ENCODE data around the gene TRAPPC1.

The TRAPPC1 gene

DNA sequence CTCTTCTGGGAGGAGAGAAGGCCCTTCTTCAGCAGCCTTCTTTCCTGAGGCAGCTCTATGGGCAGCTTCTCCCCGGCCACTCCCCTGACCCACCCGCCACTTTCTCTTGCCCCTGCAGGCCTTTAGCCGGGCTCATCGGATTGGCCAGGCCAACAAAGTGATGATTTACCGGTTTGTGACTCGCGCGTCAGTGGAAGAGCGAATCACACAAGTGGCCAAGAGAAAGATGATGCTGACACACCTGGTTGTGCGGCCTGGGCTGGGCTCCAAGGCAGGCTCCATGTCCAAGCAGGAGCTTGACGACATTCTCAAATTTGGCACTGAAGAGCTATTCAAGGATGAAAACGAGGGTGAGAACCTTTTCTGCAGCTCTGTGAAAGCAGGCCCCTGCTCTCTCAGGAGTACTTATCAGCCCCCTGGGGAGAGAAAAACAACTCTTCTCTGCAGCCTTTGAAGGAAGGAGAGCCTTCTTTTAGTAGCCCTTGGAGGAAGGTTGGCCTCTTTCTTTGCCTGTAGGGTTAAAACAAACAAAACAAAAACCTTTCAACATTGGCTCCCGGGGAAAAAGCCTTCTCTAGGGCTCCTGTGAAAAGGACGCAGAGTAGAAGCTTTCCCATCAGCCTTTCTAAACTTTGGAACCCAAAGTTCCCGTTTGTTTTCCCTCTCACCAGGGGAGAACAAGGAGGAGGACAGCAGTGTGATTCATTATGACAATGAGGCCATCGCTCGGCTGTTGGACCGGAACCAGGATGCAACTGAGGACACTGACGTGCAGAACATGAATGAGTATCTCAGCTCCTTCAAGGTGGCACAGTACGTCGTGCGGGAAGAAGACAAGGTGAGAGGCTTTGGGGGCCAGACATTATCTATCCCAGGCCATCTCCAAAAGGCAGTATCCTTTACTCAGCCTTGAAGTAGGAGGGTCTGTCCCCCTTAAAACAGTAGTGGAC lies 28.3 kb downstream of the TRAPPC1 start:
- DNase-seq (ENCODE audit: low read depth, low spot score), result no peak

DNA sequence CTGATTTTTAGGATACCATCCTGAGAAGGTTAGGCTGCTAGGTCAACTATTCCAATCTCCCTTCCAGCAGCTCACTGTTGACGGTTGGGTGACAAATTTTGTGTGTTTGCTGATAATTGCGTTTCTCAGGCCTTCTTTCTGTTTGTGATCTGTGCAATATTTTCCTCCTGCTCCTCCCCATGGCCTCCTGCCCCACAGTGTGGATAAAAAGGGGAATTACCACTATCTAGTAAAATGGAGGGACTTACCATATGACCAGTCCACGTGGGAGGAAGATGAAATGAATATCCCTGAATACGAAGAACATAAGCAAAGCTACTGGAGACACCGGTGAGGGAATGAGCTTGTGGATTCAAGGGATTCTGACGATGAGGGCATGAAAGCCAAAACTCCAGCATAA lies 34.0 kb downstream of the TRAPPC1 start:
- DNase-seq (ENCODE audit: low read depth, low spot score), result no peak

DNA sequence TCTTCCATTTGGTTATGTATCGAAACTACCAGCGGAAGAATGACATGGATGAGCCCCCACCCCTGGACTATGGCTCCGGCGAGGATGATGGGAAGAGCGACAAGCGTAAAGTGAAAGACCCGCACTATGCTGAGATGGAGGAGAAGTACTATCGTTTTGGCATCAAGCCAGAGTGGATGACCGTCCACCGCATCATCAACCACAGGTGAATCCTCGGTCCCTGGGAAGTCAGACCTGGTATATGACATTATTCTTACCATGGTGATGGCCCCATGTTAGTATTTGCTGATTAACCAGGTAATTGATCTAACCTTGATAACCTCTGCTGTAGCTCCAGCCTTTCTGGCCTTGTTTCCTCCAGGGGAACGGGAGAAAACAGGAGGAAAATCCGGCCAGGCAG lies 34.7 kb downstream of the TRAPPC1 start:
- DNase-seq (ENCODE audit: low read depth, low spot score), result no peak

DNA sequence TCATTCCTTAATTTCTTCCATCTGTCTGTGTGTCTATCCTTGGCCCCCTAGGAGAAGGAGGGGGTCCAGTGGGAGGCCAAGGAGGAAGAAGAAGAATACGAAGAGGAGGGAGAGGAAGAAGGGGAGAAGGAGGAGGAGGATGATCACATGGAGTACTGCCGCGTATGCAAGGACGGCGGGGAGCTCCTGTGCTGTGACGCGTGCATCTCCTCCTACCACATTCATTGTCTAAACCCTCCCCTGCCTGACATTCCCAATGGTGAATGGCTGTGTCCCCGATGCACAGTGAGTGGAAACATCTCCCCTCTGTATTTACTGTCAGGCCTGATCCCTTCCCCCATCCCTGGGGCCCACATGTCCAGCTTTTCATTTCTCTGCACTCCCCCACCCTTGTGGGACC lies 36.9 kb downstream of the TRAPPC1 start:
- no peak for DNase-seq (ENCODE audit: low read depth, low spot score)

DNA sequence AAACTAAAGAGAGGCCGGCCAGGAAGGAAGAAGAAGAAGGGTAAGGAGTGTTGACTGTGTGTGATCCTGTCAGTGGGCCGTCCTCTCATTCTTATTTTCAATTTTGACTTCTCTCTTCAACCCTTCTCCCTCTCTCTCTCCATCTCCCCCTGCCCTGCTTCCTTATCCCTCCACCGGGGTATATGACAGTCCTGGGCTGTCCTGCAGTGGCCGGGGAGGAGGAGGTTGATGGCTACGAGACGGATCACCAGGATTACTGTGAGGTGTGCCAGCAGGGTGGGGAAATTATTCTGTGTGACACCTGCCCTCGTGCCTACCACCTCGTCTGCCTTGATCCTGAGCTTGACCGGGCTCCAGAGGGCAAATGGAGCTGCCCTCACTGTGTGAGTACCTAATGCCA lies 37.5 kb downstream of the TRAPPC1 start:
- no peak for DNase-seq (ENCODE audit: low read depth, low spot score)

DNA sequence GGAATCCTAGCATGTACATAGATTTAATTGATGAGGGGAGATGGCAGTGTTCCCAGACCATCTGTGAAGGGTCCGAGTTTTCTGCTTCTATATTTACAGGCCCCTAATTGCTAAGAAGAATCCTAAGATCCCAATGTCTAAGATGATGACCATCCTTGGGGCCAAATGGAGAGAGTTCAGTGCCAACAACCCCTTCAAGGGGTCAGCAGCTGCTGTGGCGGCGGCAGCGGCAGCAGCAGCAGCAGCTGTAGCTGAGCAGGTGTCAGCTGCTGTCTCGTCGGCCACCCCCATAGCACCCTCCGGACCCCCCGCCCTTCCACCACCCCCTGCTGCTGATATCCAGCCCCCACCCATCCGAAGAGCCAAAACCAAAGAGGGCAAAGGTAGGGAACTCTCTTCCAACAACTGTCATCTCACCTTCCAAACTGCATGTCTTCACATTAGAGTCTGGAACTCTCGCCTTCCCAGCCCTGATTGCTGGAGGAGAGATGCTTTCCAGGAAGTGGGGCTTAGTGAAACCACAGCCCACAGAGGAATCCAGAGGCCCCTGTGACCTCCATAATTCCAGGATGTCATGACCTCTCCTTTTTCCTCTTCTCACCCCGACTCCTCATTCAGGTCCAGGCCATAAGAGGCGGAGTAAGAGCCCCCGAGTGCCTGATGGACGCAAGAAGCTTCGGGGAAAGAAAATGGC lies 38.4 kb downstream of the TRAPPC1 start:
- DNase-seq (ENCODE audit: low read depth, low spot score), result no peak

DNA sequence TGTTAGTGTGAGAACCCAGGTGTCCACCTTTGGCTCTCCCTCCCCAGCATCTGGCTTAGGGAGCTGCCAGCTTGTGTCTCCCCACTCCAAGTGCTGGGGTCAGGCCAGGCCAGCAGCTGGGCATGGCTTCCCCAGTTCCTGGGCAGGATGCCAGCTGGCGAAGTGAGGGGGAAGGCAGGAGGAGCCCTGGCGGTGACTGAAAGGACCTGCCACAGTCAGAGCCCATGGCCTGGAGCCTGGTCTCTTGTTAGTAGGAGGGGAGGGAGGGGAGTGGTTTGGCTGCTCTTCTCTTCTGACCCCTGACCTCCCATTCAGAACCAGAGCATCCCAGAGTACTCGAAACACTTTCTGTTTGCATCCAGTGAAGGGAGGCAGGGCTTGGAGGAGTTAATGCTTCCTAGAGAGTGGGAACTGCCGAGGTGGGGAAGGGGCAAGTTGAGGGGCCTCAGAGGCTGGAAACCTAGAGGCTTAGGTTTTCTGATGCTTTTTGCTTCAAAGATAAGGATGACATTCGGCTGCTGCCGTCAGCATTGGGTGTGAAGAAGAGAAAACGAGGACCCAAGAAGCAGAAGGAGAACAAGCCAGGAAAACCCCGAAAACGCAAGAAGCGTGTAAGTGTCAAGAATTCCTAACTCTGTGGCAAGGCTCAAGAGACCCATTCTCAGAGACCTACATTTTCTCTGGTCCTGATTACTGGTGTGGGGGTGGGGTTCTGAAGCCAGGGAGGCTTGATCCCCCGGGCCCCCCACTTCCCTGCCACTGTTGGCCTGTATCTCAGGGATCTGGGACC lies 42.4 kb downstream of the TRAPPC1 start:
- DNase-seq (ENCODE audit: low read depth, low spot score), result no peak

DNA sequence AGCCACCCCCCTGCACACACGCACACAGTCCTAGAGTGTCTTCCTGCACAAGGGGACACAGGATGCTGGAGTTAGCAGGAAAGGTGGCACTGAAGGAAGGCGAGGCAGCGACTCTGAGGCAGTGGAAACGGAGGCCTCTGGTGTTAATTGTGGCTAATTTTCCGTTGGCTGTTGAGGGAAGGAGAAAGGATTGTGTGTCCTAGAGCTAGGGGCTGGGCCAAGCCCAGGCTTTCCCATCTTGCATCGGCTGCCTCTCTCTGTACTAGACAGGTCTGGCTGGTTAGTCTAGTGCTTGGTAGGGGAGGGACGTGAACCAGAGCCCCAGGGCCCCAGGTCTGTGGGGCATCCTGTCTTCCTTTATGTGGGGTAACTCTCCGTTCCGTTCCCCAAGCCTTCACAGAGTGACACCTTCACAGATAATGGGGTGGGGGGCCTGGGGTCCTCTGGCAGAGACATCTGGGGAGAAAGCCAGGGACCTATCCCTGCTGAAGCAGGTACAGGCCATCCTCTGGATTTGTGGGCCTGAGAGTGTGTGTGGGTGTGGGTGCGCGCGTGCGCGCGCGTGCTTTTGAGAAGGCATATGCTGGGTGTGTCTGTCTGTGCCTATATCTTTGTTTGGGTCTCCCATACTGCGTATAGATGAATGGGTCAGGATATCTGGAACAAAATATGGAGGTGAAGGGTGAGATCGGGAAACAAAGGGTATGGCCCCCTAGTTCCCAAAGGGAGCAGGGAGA lies 43.4 kb downstream of the TRAPPC1 start, which contains the start of gene CHD3:
Gene CHD3, plus strand, starts transcription at position 606 of the 737 bp plus-strand sequence. CDS start 212 bp downstream, outside the sequence.
- DNase-seq (ENCODE audit: low read depth, low spot score), result no peak

DNA sequence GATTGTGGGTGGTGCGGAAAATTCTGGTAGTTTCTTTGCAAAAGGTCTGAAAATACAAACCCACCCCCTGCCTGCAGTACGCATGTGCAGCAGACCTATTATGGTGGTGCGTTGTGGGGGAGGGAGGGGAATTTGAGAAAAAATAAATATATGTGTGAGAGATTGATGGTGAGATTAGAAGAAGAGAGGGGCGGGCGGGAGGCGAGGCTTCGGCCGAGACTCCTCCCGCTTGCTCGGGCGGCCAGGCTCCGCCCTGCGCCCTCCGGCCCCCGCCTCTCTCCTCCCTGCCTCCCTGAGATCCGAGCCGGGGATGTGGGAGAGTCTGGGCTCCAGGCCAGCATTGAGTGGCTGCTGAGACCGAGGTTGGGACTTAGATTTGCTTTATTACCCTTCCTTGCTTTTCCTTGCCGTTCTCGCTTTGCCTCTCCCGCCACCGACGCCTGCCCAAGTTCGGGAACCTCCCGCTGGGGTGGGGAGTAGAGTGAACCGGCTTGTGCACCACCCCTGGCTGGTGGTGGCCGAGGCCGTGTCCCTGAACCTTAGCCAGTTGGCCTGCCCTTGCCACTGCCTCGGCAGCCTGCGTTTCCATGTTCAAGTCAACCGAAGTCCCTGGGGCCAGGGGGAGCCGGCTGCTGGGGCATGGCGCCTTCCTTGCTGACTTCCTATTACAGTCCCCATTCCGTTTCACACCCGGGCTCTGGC lies 44.1 kb downstream of the TRAPPC1 start:
- DNase-seq (ENCODE audit: low read depth, low spot score), result no peak

DNA sequence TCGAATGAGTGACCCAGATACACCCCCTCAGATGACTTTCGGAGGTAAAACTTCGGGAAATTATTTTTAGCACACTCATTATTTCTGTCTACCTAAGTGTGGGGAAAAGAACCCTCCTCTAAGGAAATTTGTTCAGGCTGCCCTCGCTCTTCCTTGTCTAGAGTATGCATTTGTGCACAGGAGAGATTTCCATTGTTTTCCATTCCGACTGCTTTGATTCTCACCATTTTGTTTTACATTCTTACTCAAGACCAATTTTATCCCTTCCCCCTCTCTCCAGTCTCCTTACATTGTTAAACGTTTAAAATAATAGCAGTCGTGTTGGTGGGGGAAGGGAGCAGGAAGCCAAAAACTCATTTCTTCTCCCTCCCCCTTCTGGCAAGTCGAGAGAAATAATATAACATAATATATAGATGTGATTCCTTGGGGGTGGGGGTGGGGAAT lies 44.7 kb downstream of the TRAPPC1 start:
- no peak for DNase-seq (ENCODE audit: low read depth, low spot score)

DNA sequence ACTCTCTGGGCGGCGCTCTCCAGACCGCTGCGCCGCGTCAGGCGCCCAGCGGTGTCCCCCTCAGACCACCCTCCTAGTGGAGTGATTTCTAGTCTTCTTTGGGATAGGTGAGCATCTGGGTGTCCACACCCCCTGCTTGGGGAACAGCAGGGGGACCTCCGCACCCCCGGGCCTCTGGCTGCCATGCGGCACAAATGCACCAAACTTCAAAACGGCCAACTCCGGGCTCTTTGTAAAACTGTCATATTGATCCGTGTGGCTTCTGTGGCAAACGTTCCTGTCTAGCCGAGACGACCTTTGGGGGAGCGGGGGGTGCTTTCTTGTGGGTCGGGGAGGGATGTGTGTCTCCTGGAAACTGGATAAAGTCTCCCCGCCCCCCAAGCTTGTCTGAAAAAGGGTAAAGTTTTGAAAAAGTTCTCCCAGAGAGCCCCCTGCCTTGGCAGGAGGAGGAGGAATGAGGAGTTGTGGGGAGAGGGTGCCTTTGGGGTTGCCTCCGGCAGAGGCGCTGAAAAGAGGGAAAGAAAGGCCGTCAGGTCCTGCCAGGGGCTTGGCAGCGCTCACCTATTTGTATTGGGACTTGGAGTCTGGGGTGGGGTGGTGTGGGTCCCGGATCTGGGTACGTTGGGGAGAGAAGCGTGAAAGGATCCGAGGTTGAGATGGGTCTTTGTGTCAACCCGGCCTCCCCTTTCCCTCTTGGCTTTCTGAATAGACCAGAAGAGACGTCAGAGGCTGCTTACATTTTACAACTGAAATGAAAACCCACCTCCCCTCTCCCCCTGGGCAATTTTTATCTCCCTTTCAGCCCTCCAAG lies 45.3 kb downstream of the TRAPPC1 start:
- DNase-seq (ENCODE audit: low read depth, low spot score), result no peak

DNA sequence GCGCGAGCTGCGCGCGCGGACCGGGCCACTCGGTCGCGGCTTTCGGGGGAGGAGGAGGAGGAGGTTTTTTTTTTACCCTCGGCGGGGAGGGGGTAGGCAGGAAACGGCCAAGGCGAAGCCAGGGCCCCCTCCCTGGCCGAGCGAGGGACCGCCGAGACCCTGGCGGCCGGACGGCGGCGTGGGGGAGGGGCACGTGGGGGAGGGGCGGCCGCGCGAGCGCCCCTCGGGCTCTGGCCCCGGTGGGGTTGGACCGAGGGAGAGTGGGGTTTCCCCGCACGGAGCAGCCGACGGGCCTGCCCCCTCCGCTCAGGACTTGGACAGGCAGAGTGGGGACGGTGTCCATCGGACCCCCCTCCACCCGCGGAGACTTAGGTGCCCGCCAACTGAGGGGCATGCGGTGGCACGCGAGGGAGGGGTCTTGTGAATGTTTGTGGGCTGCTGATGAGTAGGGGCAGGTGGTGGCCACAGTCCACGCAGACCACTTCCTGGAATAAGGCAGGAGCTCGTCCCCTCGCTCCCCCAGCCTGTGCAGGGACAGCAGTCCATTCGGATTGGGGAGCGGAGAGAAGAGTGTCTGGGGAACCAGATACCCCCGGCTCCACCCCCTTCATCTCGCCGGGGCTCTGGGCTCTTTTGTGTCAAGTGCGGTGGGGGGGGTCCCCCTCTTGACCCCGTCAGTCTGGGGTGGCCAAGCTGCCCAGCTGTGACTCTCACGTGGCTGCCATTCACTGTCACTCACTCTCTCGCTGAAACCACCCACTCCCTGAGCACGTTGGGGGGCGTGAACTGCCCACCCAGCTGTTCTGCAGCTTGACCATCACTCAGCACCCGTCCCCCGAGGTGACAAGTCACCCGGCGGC lies 46.1 kb downstream of the TRAPPC1 start:
- no peak for DNase-seq (ENCODE audit: low read depth, low spot score)

DNA sequence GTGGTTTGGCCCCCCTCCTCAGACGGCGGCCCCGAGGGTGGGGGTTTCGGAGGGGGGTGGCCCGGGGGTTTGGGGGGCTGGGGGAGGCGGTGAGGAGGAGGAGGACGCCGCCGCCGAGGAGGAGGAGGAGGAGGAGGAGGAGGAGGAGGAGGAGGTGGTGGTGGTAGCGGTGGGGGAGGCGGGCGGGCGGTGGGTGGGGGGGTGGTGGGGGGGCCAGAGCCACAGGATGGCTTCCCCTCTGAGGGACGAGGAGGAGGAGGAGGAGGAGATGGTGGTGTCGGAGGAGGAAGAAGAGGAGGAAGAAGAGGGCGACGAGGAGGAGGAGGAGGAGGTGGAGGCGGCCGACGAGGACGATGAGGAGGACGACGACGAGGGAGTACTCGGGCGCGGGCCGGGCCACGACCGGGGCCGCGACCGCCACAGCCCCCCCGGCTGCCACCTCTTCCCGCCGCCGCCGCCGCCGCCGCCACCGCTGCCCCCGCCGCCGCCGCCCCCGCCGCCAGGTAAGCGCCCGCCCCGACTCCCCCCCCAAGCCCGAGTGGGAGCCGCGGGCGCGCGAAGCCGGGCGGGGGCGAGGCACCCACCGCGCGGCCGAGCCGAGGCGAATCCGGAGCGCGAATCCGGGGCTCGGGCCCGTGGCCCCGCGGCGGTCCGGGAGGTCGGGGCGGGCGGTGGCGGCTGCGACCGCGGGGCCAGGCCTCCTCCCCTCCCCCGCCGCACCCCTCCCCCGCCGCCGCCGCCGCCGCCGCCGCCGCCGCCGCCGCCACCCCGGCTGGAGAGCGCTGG lies 47.0 kb downstream of the TRAPPC1 start:
- no peak for DNase-seq (ENCODE audit: low read depth, low spot score)

DNA sequence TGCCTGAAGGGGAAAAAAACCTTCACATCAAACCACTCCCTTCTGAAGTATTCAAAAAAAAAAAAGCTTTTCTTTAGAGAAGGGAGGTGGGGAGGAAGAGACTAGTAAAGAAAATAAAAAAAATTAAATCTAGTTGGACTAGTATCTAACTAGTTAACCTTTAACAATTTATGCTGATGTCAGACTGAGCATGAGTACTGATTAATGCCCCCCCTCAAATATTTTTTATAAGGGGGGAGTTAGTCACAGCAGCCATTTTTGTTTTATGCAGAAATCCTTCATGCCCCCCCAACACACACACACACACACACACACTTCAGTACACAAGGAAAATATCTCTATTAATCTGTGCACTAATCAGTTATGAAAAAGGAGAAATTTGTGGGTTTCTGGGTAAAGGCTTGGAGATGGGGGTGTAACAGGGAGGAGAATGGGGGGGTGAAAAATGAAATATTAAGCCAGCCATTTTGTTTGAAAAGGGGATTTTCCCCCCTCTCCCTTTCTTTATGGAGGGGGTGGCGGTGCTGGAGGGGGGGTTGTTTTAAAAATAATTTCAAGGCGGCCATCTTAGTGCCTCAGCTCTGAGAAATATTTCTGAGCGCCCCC lies 47.9 kb downstream of the TRAPPC1 start:
- DNase-seq (ENCODE audit: low read depth, low spot score), result no peak

DNA sequence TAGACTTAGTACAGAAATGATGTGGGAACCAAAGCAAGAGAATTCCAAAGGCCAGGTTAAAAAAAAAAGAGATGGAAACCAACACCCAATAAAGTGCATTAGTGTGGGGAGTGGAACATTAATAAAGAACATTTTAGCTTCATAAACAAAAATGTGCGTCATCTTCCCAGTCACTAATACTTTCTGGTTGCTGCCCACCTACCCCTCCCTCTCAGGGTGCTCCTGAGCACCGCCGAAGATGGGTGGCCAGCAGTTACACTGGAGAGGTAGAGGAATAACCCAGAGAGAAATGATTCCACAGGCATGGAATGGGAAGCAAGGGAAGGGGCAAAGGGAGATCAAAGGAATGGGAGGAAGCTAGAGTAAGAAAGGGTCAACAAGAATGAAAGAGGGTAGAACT lies 49.1 kb downstream of the TRAPPC1 start:
- no peak for DNase-seq (ENCODE audit: low read depth, low spot score)

DNA sequence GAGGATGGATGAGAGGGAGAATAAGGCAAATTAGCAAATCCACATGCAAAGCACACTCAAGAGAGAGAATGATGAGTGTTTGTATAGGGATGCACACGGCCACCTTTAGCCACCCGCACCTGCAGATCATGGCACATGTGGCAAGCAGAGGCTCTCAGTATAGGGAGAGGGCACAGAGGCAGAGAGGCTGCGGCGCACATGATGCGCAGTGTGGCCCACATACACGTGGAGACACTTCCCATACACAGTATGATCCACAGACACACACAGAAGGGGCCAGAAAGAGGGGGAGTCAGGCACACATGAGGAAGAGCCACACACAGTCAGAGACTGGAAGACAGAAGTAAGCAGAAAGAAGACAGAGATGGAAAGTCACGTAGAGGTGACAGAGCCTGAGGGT lies 49.7 kb downstream of the TRAPPC1 start:
- no peak for DNase-seq (ENCODE audit: low read depth, low spot score)

DNA sequence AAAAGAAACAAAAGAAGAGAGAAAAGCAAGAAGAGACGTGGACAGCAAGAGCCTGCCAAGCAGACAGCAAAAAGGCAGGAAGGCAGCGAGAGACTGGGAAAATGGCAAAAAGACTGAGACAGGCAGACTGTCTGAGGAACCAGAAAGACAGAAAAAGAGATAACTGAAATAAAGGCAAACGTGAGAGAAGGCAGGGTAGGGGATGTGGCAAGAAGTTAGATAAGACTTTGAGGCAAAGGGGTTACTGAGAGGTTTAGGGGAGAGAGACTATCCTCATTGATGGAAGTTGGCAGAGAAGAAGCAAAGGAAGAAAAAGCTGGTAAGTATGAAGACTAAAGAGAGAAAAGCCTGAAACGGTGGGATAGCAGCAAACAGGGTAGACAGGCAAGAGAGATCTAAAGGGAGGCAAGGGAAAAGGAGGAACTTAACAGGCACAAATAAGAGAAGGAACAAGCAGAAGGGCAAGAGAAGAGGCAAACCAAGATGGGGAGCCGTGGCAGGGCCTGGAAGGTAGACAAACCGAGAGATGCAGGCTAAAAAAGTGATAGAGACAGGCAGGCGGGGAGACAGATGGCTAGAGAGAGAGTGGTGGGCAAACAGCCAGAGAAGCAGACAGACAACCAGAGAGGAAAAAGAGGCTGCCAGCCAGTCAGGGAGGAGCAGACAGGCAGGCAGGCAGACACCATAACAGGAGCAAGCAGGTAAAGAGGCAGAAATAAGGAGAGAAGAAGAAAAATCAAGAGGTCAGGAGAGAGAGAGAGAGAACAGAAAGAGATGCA lies 50.3 kb downstream of the TRAPPC1 start:
- DNase-seq (ENCODE audit: low read depth, low spot score), result no peak
